ENCODE results near the gene FBXO3.

The FBXO3 gene

DNA sequence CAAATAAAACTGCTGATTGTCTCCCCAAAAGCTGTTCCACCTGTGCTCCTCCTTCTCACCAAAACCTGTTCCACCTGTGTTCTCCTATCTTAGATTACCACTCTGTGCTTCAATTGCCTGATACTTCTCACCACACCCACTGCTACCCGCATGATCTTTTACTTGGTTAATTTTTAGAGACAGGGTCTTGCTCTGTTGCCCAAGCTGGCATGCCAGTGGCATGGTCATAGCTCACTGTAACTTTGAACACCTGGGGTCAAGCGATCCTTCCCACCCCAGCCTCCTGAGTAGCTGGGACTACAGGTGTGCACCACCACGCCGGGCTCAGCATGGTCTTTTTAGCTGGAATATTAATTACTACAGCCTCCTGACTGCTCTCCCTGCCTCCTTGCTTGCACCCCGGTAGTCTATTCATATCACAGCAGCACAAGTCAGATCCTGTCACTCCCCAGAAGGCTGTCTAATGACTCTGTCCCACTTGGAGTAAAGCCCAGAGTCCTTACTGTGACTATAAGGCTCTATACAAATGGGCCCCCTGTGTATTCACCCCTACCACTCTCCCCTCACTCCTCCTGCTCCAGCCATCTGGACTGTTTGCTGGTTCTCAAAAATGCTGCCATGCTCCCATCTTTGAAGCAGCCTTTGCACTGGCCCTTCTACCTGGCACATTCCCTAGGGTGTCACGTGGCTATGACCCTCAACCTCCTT, 77.2 kb downstream of the FBXO3 start:
- Histone ChIP-seq H3K9me3 (ENCODE audit: control insufficient read depth, insufficient read depth, low read length) (no peaks in the 10 kb centered on the region), H3K4me3 (ENCODE audit: low read depth, low read length) (no peak overlapping the region), H3K36me3 (ENCODE audit: control insufficient read depth, insufficient read depth, low read length) (no peaks in the 10 kb centered on the region), H3K27me3 (ENCODE audit: control insufficient read depth, insufficient read depth, low read length) (peaks cover 9% of the 10 kb centered on the region), H3K4me1 (ENCODE audit: control insufficient read depth, insufficient read depth, low read length) (peaks cover 13% of the 10 kb centered on the region), H3K9ac (ENCODE audit: low read depth, low read length) (no peak overlapping the region)

DNA sequence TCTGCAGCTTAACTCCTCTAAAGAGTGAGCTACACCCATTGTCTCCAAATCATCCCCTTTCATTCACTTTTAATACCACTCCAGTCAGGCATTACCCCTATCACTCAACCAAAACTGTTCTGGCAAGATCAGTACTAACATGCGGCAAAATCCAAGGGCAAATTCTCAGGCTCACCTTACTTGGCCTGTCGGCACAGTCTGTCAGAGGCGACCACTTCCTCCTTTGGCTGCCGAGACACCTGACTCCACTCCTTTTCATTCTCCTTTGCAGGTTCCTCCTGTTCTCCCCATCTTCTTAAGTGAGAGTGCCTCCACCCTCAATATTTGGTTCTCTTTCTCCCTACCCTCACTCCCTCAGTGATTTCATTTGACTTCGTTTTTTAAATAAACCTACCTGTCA, 77.9 kb downstream of the FBXO3 start:
- H3K9me3 ChIP-seq (ENCODE audit: control insufficient read depth, insufficient read depth, low read length), result no peaks in the 10 kb centered on the region
- H3K9ac ChIP-seq (ENCODE audit: low read depth, low read length), result no peak overlapping the region
- H3K27me3 ChIP-seq (ENCODE audit: control insufficient read depth, insufficient read depth, low read length), result peaks cover 9% of the 10 kb centered on the region
- H3K36me3 ChIP-seq (ENCODE audit: control insufficient read depth, insufficient read depth, low read length), result no peaks in the 10 kb centered on the region
- peaks cover 16% of the 10 kb centered on the region for H3K4me1 ChIP-seq (ENCODE audit: control insufficient read depth, insufficient read depth, low read length)
- no peak overlapping the region for H3K4me3 ChIP-seq (ENCODE audit: low read depth, low read length)

DNA sequence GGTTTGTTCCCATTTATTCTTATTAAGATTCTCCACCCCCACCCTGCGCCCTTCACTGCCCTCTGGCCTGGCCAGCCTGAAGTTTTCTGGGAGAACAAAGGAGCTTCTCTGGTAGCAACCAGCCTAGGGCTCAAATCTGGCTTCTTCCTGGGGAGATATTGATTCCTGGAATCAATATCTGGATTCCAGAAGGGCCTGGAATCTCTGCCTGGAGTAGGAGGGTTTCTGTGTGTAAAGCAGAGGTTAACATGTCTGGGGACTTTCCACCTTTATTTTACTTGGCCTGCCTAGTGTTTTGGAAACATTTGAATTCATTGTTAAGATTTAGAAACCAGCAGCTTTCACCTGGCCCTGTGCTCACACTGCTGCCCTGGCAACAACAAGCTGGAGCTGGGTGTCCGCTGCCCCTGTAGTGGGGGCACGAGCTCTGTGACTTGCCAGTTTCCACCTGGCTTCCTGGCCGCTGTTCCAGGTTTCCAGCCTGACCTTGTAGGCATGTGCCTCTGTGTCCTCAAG, 79.2 kb downstream of the FBXO3 start:
- no peak overlapping the region for H3K9ac ChIP-seq (ENCODE audit: low read depth, low read length)
- peaks cover 14% of the 10 kb centered on the region for H3K4me1 ChIP-seq (ENCODE audit: control insufficient read depth, insufficient read depth, low read length)
- no peaks in the 10 kb centered on the region for H3K36me3 ChIP-seq (ENCODE audit: control insufficient read depth, insufficient read depth, low read length)
- H3K9me3 ChIP-seq (ENCODE audit: control insufficient read depth, insufficient read depth, low read length), result no peaks in the 10 kb centered on the region
- no peak overlapping the region for H3K4me3 ChIP-seq (ENCODE audit: low read depth, low read length)
- H3K27me3 ChIP-seq (ENCODE audit: control insufficient read depth, insufficient read depth, low read length), result peaks cover 9% of the 10 kb centered on the region

DNA sequence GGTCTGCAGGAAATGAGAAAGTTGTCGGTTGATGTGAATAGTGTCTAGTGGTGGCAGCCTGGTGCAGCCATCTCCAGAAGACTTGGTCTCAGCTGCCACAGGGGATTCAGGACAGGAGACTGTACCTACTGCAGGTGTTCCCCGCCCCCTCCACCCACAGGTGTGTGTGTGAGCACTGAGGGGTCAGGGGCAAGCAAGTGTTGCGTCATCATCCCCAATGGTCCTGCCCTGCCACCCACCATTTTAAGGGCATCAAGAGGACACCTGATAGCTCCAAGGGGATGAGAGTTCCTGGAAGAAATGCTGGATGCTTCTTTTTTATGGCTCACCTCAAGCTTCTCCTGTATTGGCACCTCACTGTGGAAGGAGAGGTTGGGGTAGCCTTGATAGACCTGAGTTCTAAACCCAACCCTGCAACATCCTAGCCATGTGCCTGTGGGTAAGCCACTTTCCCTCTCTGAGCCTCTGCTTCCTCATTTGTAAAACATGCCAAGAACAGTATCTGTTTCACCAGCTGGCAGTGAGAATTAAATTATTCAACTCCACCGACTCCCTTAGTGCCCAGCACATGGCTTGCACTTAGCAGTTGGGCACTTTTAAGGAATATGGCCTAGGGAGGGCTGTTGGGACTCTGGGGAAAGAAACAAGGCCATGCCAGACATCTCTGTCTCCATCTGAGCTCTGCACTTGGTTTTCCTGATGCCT, 79.8 kb downstream of the FBXO3 start:
- Histone ChIP-seq H3K9ac (ENCODE audit: low read depth, low read length) (no peak overlapping the region), H3K4me1 (ENCODE audit: control insufficient read depth, insufficient read depth, low read length) (peaks cover 11% of the 10 kb centered on the region), H3K27me3 (ENCODE audit: control insufficient read depth, insufficient read depth, low read length) (peaks cover 6% of the 10 kb centered on the region), H3K36me3 (ENCODE audit: control insufficient read depth, insufficient read depth, low read length) (no peaks in the 10 kb centered on the region), H3K4me3 (ENCODE audit: low read depth, low read length) (no peak overlapping the region), H3K9me3 (ENCODE audit: control insufficient read depth, insufficient read depth, low read length) (no peaks in the 10 kb centered on the region)

DNA sequence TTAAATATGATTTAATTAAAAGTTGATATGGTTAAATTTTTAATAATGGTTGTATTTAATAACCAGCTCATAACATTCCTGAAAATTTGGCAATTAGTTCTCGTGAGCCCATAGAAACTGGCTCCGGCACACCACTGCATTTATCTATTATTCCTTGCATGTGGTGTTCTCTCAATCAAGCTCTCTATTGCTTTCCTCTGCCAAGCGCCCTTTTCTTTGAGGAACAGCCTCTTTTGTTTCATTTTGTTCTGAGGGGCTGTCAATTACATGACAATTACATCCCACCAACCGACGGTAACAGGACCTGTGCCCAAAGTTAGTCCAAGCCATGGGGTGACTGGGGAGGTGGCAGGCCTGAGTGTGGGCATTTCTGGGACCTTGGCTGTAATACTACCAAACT, 81.8 kb downstream of the FBXO3 start:
- no peak overlapping the region for H3K4me3 ChIP-seq (ENCODE audit: low read depth, low read length)
- H3K36me3 ChIP-seq (ENCODE audit: control insufficient read depth, insufficient read depth, low read length), result no peaks in the 10 kb centered on the region
- H3K27me3 ChIP-seq (ENCODE audit: control insufficient read depth, insufficient read depth, low read length), result no peaks in the 10 kb centered on the region
- peaks cover 11% of the 10 kb centered on the region for H3K4me1 ChIP-seq (ENCODE audit: control insufficient read depth, insufficient read depth, low read length)
- no peak overlapping the region for H3K9ac ChIP-seq (ENCODE audit: low read depth, low read length)
- no peaks in the 10 kb centered on the region for H3K9me3 ChIP-seq (ENCODE audit: control insufficient read depth, insufficient read depth, low read length)

DNA sequence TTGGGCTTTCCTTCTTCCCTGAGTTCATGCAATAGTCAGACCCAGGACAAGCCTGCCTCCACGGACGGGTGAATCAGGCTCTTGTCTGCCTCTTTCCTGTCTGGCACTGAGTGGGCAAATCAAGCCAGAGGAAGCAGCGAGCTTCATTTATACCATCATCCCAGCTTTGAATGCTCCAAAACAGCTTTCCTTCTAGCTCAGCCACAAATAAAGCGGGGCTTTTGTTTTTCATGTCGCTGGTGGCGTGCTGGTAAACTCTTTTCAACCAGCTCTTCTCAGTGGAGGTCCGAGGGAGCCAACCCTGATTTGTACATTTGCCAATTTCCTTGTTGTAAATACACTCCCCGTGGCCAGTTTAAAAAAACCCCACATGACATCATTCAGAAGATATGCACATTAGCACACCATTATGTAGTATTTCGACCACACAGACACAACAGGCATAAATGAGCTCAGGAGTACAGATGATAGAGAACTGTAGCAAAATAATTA, 82.3 kb downstream of the FBXO3 start:
- H3K4me3 ChIP-seq (ENCODE audit: low read depth, low read length), result no peak overlapping the region
- peaks cover 11% of the 10 kb centered on the region for H3K4me1 ChIP-seq (ENCODE audit: control insufficient read depth, insufficient read depth, low read length)
- no peaks in the 10 kb centered on the region for H3K36me3 ChIP-seq (ENCODE audit: control insufficient read depth, insufficient read depth, low read length)
- H3K27me3 ChIP-seq (ENCODE audit: control insufficient read depth, insufficient read depth, low read length), result no peaks in the 10 kb centered on the region
- H3K9me3 ChIP-seq (ENCODE audit: control insufficient read depth, insufficient read depth, low read length), result no peaks in the 10 kb centered on the region
- no peak overlapping the region for H3K9ac ChIP-seq (ENCODE audit: low read depth, low read length)

DNA sequence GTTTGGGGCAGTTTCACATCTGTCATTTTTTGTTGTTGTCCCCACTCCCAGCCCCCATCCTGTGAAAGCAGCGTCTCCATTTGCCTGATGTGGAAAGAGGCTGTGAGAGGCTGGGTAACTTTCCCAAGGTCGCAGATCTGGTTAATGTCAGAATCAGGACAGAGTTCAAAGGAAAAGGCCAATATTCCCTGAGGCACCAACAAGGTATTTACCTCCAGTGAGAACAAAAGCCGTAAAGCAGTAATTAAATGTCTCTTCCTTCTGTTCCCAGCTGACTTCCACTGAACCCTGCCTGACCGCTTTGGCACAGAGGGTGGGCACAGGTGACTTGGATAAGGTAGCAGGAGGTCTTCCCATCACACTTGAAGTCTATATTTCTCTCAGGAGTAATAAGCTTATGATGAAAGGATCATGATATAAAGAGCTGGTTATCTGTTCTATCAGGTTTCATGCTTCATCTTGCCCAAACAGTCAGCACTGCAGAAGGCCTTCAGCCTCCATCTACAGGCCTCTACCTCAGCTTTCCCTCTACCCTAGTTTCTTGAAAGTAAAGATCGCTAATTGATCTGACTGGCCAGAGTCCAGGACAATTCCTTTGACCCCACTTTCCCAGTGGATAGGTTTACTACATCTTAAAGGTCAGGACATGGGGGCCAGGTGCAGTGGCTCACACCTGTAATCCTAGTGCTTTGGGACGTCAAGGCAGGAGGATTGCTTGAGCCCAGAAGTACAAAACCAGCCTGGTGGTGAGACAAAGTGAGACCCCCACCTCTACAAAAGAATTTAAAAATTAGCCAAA, 83.1 kb downstream of the FBXO3 start:
- H3K4me1 ChIP-seq (ENCODE audit: control insufficient read depth, insufficient read depth, low read length), result peaks cover 11% of the 10 kb centered on the region
- no peaks in the 10 kb centered on the region for H3K36me3 ChIP-seq (ENCODE audit: control insufficient read depth, insufficient read depth, low read length)
- no peaks in the 10 kb centered on the region for H3K27me3 ChIP-seq (ENCODE audit: control insufficient read depth, insufficient read depth, low read length)
- H3K9ac ChIP-seq (ENCODE audit: low read depth, low read length), result no peak overlapping the region
- H3K9me3 ChIP-seq (ENCODE audit: control insufficient read depth, insufficient read depth, low read length), result no peaks in the 10 kb centered on the region
- no peak overlapping the region for H3K4me3 ChIP-seq (ENCODE audit: low read depth, low read length)
